Measurements from ENCODE around the gene ZACN.

DNA sequence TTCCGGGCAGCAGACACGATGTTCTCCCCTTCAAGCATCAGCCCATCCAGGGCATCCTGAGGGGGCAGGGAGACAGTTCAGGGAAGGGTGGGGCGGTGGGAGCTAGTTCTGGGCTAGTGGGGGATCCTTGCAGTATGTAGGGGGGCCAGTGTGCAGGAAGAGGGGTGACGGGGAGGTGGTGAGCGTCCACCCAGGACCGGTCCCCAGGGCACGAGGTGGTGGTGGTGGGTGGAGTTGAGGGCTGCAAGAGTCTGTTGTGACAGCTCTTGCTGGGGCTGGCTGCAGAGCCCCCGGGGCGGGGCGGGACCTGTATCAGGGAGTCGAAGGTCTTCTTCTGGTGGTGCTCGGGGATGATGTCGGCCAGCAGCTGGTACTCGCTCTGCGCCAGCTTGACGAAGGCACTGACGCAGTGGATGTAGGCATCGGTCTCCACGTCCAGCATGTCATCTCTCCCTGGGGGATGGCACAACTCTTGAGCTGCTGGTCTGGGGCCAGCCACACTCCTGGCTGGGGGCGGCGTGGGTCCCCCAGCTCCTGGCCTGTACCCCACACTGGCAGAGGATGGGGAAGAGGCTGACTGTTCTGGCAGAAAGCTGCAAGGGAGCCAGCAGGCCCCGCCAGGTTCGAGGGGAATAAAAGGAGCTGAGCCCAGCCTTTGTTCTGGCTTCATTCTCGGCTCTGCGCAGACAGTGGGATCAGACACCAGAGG, 10.0 kb downstream of the ZACN start:
- no peak for TF ChIP-seq CTCF (IDR thresholded peaks at IDR 0.05)
- TF ChIP-seq POLR2AphosphoS5 (IDR thresholded peaks at IDR 0.05), result no peak
